ENCODE data around the gene KIAA0513. TPM values are rescaled to one million over a fixed set of nuclear protein-coding genes. Genes with fewer than 3 reads are reported as not detected.

The KIAA0513 gene
- total RNA-seq, 1 donor from 2014 or later = 12.5 TPM

DNA sequence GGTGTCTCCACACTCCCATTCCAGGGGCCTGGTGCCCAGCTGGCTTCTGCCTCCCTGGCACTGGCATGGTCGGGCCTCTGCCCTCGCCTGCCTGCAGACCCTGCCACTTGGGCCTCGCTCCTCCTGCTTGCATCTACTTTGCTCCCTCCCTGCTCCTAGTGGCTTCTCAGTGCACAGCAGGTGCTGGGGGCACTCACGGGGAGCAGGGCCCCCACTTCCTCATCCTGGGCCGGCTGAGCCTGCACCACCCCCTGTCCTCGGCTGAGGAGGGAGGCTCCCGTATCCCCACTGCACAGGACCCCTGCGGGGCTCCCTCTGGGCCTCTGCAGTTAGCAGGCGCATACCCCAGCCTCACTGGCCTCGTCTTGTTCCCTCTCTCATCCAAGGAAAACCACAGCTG, 49.4 kb downstream of the KIAA0513 start:
- DNase-seq (ENCODE audit: low read depth) = no peak
- H3K4me3 ChIP-seq (ENCODE audit: low read depth, low read length) = no peak overlapping the region
- TF ChIP-seq, protein P1, sequence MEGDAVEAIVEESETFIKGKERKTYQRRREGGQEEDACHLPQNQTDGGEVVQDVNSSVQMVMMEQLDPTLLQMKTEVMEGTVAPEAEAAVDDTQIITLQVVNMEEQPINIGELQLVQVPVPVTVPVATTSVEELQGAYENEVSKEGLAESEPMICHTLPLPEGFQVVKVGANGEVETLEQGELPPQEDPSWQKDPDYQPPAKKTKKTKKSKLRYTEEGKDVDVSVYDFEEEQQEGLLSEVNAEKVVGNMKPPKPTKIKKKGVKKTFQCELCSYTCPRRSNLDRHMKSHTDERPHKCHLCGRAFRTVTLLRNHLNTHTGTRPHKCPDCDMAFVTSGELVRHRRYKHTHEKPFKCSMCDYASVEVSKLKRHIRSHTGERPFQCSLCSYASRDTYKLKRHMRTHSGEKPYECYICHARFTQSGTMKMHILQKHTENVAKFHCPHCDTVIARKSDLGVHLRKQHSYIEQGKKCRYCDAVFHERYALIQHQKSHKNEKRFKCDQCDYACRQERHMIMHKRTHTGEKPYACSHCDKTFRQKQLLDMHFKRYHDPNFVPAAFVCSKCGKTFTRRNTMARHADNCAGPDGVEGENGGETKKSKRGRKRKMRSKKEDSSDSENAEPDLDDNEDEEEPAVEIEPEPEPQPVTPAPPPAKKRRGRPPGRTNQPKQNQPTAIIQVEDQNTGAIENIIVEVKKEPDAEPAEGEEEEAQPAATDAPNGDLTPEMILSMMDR (conservative IDR thresholded peaks at IDR 0.05; ENCODE audit: low read depth, low read length) = no peak

DNA sequence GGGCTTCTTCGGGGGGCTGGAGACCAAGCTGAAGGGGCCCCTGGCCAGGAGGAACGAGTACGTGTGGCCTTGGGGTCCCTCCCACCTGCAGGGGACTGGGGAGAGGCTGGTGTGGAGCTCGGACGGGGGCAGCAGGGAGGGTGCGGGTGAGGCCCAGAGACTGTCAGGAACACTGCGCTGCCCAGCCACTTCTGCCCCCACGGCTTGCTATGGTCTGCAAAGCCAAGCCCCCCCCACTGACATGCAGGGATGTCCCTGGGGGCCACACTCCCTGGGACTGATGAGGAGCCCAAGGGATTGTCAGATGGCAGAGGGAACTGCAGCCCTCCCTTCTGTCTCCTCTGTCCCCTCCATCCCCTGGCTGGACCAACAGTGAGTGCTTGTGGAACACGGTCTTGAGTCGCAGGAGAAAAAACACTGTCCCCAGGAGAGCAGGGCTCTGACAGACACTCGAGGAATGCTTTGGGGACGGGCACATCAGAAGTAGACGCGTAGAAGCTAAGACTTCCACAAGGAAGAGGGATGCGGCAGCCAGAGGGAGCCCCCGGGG, 50.1 kb downstream of the KIAA0513 start:
- TF ChIP-seq, protein P1 (conservative IDR thresholded peaks at IDR 0.05; ENCODE audit: low read depth, low read length) = no peak
- DNase-seq (ENCODE audit: low read depth) = no peak

DNA sequence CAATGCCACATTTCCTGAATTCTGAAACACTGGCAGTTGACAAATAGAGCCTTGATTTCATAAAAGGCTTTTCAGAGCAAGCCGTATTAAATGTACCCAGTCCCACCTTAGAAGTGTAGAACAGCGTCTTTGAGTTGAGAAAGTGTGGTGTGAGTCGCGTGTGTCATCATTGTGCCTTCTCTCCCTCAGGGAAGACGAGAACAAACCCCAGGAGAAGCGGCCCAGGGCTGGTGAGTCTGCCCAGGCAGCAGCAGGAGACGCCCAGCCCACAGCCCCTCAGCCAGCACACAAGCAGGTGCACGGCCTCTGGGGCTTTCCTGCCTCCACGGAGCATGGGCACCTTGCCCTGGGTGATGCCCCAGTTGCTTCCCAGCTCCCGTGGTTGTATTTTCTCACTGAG, 50.6 kb downstream of the KIAA0513 start:
- H3K4me3 ChIP-seq (ENCODE audit: low read depth, low read length) = no peak overlapping the region
- no peak for DNase-seq (ENCODE audit: low read depth)
- TF ChIP-seq, protein P1 (conservative IDR thresholded peaks at IDR 0.05; ENCODE audit: low read depth, low read length) = no peak

More for the DNA sequence above, 50.1 kb downstream of the KIAA0513 start:
- no peak overlapping the region for H3K4me3 ChIP-seq (ENCODE audit: low read depth, low read length)

DNA sequence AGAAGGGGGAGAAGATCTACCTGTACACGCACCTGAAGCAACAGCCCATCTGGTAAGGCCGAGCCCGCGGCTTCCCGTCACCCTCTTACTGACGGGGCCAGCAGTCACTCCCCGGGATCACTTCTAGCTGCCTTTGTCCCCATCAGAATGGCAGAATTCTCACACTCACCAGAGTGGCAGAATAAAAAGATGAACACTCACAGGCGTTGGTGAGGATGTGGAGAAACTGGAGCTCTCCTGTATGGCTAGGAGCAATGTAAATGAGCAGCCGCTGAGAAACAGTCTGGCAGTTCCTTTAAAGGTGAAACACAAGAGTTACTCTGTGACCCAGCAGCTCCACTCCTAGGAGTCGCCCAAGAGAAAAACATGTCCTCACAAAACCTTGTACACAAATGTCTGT, 51.4 kb downstream of the KIAA0513 start:
- TF ChIP-seq, protein P1 (conservative IDR thresholded peaks at IDR 0.05; ENCODE audit: low read depth, low read length) = no peak
- H3K4me3 ChIP-seq (ENCODE audit: low read depth, low read length) = no peak overlapping the region
- DNase-seq (ENCODE audit: low read depth) = no peak

DNA sequence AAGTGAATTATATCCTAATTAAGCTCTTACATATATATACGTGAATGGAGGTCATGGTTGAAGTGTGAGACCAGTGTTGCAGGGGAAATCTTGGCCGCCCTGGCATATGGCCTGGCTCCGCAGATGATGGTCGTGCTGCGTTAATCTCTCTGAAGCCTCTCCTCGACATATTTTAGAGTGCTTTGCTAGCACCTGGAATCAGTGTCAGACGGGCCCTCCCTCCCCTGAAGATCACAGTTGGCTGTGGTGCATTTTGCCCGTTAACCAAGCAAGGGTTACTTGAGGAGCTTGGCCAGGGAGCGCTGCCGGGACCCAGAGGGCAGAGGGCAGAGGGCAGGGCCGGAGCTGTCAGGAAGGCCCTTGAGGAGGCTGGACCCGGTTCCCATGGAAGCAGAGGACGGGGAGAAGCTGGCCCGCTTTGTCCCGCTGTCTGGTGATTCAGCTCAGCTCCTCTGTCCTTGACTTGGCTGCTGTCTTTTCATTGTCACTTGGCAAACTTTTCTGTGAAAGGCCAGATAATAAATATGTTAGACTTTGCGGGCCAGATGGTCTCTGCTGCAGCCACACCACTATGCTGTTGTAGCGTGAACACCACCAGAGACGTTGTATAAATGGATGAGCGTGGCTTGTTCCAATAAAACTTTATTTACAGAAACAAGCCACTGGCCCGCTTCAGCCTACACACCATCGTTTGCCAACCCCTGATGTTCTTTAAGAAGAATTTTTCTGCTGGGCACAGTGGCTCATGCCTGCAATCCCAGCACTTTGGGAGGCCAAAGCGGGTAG, 52.4 kb downstream of the KIAA0513 start:
- TF ChIP-seq, protein P1 (conservative IDR thresholded peaks at IDR 0.05; ENCODE audit: low read depth, low read length) = no peak
- no peak for DNase-seq (ENCODE audit: low read depth)
- no peak overlapping the region for H3K4me3 ChIP-seq (ENCODE audit: low read depth, low read length)

DNA sequence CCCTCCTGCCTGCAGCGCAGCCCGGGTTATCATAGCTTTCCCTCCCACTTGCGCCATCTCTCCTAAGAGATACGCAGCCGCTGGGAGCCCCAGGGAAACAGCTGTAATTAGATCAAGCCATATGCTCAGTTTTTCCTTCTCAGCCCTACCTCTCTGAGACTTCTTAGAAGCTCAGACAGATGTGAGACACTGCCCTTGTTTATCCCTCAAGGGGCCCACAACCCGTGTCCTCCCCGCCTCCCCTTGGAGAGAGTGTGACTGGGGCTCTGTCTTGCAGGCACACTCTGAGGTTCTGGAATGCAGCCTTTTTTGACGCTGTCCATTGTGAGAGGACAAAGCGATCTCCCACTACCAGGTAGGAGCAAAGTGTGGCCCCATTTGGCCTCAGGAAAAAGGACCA, 53.4 kb downstream of the KIAA0513 start:
- TF ChIP-seq, protein P1 (conservative IDR thresholded peaks at IDR 0.05; ENCODE audit: low read depth, low read length) = no peak
- no peak overlapping the region for H3K4me3 ChIP-seq (ENCODE audit: low read depth, low read length)
- DNase-seq (ENCODE audit: low read depth) = no peak

DNA sequence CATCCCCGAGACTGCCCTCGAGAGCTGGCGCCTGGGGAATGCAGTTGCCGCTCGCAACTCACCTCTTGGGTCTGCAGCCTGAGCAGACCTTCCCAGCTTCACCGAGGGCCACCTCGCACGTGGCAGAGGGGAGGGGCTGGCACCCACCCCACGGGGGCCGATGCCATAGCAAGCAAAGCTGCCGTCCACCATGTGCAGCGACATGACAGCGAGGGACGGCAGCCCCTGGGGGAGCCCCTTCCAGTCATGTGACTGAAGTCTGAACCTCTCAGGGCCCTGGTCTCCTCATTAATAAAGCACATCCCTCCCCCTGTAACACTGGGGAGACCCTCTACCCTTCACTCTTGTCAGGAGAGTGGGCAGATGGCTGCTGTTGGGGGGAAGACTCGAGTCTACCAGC, 54.2 kb downstream of the KIAA0513 start:
- no peak overlapping the region for H3K4me3 ChIP-seq (ENCODE audit: low read depth, low read length)
- TF ChIP-seq, protein P1 (conservative IDR thresholded peaks at IDR 0.05; ENCODE audit: low read depth, low read length) = no peak
- DNase-seq (ENCODE audit: low read depth) = no peak
